ENCODE measurements around the gene PRKCB.

Gene PRKCB

GRCh38 chr16:24018485-24018884 lies 182.7 kb downstream of the PRKCB start:
- Histone ChIP-seq H3K4me2 (ENCODE audit: low read length) (no peak overlapping the region), H3K36me3 (ENCODE audit: control insufficient read depth, low read length) (no peaks in the 10 kb centered on the region), H3K27ac (ENCODE audit: low read depth, low read length) (no peak overlapping the region), H3K4me3 (ENCODE audit: low read length) (no peak overlapping the region), H3K9me2 (replicated peaks; ENCODE audit: control insufficient read depth, low read length) (no peaks in the 10 kb centered on the region), H3F3A (ENCODE audit: control insufficient read depth, insufficient read depth) (no peaks in the 10 kb centered on the region), H3K4me1 (ENCODE audit: control insufficient read depth, low read length) (peaks cover 17% of the 10 kb centered on the region), H4K20me1 (ENCODE audit: control insufficient read depth, insufficient read depth, low read depth, low read length) (no peaks in the 10 kb centered on the region), H3K79me2 (ENCODE audit: control insufficient read depth, low read length) (no peaks in the 10 kb centered on the region), H3K27me3 (ENCODE audit: control insufficient read depth, low read length) (peaks cover 6% of the 10 kb centered on the region; the same call in 1 of the 2 replicates), H3K9me3 (ENCODE audit: control insufficient read depth, insufficient read depth, low read length) (no peaks in the 10 kb centered on the region)
- TF ChIP-seq EZH2phosphoT487 (IDR thresholded peaks at IDR 0.05; ENCODE audit: borderline replicate concordance, low read length), result no peak
- TF ChIP-seq, protein P1, sequence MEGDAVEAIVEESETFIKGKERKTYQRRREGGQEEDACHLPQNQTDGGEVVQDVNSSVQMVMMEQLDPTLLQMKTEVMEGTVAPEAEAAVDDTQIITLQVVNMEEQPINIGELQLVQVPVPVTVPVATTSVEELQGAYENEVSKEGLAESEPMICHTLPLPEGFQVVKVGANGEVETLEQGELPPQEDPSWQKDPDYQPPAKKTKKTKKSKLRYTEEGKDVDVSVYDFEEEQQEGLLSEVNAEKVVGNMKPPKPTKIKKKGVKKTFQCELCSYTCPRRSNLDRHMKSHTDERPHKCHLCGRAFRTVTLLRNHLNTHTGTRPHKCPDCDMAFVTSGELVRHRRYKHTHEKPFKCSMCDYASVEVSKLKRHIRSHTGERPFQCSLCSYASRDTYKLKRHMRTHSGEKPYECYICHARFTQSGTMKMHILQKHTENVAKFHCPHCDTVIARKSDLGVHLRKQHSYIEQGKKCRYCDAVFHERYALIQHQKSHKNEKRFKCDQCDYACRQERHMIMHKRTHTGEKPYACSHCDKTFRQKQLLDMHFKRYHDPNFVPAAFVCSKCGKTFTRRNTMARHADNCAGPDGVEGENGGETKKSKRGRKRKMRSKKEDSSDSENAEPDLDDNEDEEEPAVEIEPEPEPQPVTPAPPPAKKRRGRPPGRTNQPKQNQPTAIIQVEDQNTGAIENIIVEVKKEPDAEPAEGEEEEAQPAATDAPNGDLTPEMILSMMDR (IDR thresholded peaks at IDR 0.05; ENCODE audit: low read depth, low read length, poor library complexity, severe bottlenecking), result no peak

DNA sequence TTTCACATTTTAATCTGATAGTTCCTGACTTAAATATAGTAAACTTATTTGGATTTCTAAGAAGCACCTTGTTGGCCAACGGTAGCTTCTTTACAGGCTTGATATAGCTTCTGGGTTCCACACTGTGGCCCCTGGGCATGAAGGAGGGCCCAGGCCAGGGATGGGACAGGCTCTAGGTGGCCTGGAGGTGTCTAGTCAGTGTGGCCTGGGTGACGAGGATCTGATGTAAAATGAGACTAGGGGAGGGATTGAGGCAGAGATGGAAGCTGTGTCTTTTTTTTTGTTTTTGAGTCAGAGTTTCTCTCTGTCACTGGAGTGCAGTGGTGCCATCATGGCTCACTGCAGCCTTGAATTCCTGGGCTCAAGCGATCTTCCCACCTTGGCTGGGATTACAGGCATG lies 187.0 kb downstream of the PRKCB start:
- H3K4me3 ChIP-seq (ENCODE audit: low read length), result no peak overlapping the region
- H3K4me1 ChIP-seq (ENCODE audit: control insufficient read depth, low read length), result peaks cover 8% of the 10 kb centered on the region; the same call in 1 of the 2 replicates
- H3F3A ChIP-seq (ENCODE audit: control insufficient read depth, insufficient read depth), result no peaks in the 10 kb centered on the region
- no peaks in the 10 kb centered on the region for H3K9me2 ChIP-seq (replicated peaks; ENCODE audit: control insufficient read depth, low read length)
- H3K27ac ChIP-seq (ENCODE audit: low read depth, low read length), result no peak overlapping the region
- no peaks in the 10 kb centered on the region for H4K20me1 ChIP-seq (ENCODE audit: control insufficient read depth, insufficient read depth, low read depth, low read length)
- H3K9me3 ChIP-seq (ENCODE audit: control insufficient read depth, insufficient read depth, low read length), result no peaks in the 10 kb centered on the region
- H3K79me2 ChIP-seq (ENCODE audit: control insufficient read depth, low read length), result no peaks in the 10 kb centered on the region
- TF ChIP-seq, protein P1 (IDR thresholded peaks at IDR 0.05; ENCODE audit: low read depth, low read length, poor library complexity, severe bottlenecking), result no peak
- TF ChIP-seq EZH2phosphoT487 (IDR thresholded peaks at IDR 0.05; ENCODE audit: borderline replicate concordance, low read length), result no peak
- no peaks in the 10 kb centered on the region for H3K36me3 ChIP-seq (ENCODE audit: control insufficient read depth, low read length)
- peaks cover 12% of the 10 kb centered on the region; the same call in 1 of the 2 replicates for H3K27me3 ChIP-seq (ENCODE audit: control insufficient read depth, low read length)
- H3K4me2 ChIP-seq (ENCODE audit: low read length), result no peak overlapping the region

DNA sequence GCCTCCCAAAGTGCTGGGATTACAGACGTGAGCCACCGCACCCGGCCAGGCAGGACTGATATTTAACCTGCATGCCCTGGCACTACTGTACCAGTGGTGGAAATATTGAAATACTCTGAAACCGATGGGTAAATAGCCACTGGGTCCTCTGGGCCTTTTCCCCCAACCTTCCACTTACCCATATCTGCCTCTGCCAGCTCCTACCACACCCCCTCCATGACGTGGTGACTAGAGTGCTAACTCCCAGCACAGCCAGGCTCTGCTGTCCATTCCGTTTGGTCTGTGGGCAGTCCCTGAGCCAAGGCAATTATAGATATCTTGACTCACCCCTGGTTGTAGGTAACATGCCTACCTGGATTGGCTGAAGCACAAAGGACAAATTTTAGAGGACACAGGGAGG lies 187.8 kb downstream of the PRKCB start:
- no peaks in the 10 kb centered on the region for H3F3A ChIP-seq (ENCODE audit: control insufficient read depth, insufficient read depth)
- no peaks in the 10 kb centered on the region for H3K36me3 ChIP-seq (ENCODE audit: control insufficient read depth, low read length)
- H3K9me2 ChIP-seq (replicated peaks; ENCODE audit: control insufficient read depth, low read length), result no peaks in the 10 kb centered on the region
- peaks cover 12% of the 10 kb centered on the region; the same call in 1 of the 2 replicates for H3K27me3 ChIP-seq (ENCODE audit: control insufficient read depth, low read length)
- H3K79me2 ChIP-seq (ENCODE audit: control insufficient read depth, low read length), result no peaks in the 10 kb centered on the region
- no peak overlapping the region for H3K4me2 ChIP-seq (ENCODE audit: low read length)
- no peaks in the 10 kb centered on the region for H4K20me1 ChIP-seq (ENCODE audit: control insufficient read depth, insufficient read depth, low read depth, low read length)
- H3K4me3 ChIP-seq (ENCODE audit: low read length), result no peak overlapping the region
- peaks cover 8% of the 10 kb centered on the region; the same call in 1 of the 2 replicates for H3K4me1 ChIP-seq (ENCODE audit: control insufficient read depth, low read length)
- no peak overlapping the region for H3K27ac ChIP-seq (ENCODE audit: low read depth, low read length)
- TF ChIP-seq, protein P1 (IDR thresholded peaks at IDR 0.05; ENCODE audit: low read depth, low read length, poor library complexity, severe bottlenecking), result no peak
- TF ChIP-seq EZH2phosphoT487 (IDR thresholded peaks at IDR 0.05; ENCODE audit: borderline replicate concordance, low read length), result no peak
- no peaks in the 10 kb centered on the region for H3K9me3 ChIP-seq (ENCODE audit: control insufficient read depth, insufficient read depth, low read length)
